Osteoblast (primary cell): Measurements from ENCODE around the gene PARD3B. TPM values are rescaled to one million over a fixed set of nuclear protein-coding genes. Genes with fewer than 3 reads are reported as not detected.

Experiments used
- DNase-seq: peaks from one replicate; pipeline ENCODE4 v3.0.0; 2011; ENCODE audit warnings: low spot score, mixed read lengths; ENCODE audit not compliant: insufficient read length; ENCODE audit errors: missing footprints
- H2AFZ ChIP-seq: 2 replicates; pipeline ENCODE4 v1.6.0; 2011; ENCODE audit warnings: mild to moderate bottlenecking, low read length
- H3K27ac ChIP-seq: 2 replicates; pipeline ENCODE4 v1.5.1; 2011; ENCODE audit warnings: mild to moderate bottlenecking, low read depth, low read length, moderate library complexity
- H3K27me3 ChIP-seq: 2 replicates; pipeline ENCODE4 v1.6.0; 2012; ENCODE audit warnings: mild to moderate bottlenecking, control low read depth, inconsistent platforms, low read length, moderate library complexity; ENCODE audit not compliant: insufficient read depth
- H3K36me3 ChIP-seq: 2 replicates; pipeline ENCODE4 v1.5.1; 2011; ENCODE audit warnings: mild to moderate bottlenecking, low read length, control low read depth, moderate library complexity; ENCODE audit not compliant: insufficient read depth
- H3K4me1 ChIP-seq: 2 replicates; pipeline ENCODE4 v1.5.1; 2011; ENCODE audit warnings: mild to moderate bottlenecking, low read length, control low read depth, moderate library complexity; ENCODE audit not compliant: insufficient read depth
- H3K4me2 ChIP-seq: 2 replicates; pipeline ENCODE4 v1.6.0; 2011; ENCODE audit warnings: mild to moderate bottlenecking, low read length; ENCODE audit not compliant: insufficient read depth
- H3K4me3 ChIP-seq: fragments of 200-600 bp; sonication (generic); 3 replicates; pipeline ENCODE4 v1.5.1; 2012; ENCODE audit warnings: mild to moderate bottlenecking, low read length, inconsistent platforms; ENCODE audit not compliant: insufficient read depth
- H3K79me2 ChIP-seq: 2 replicates; pipeline ENCODE4 v1.6.0; 2012; ENCODE audit warnings: mild to moderate bottlenecking, low read length, control low read depth, inconsistent platforms; ENCODE audit not compliant: insufficient read depth
- H3K9me3 ChIP-seq: 2 replicates; pipeline ENCODE4 v1.5.1; 2011; ENCODE audit warnings: low read depth, low read length, control low read depth
- H4K20me1 ChIP-seq: 2 replicates; pipeline ENCODE4 v1.6.0; 2012; ENCODE audit warnings: mild to moderate bottlenecking, low read length, control low read depth; ENCODE audit not compliant: insufficient read depth
- total RNA-seq: library from RNA; depleted of rRNA; stranded (reverse); fragments of >200 nt; gene quantifications from 2 replicates; pipeline ENCODE4 v1.2.3, GENCODE V29; 2012
- TF ChIP-seq, protein P1 (sequence below): IDR thresholded peaks from 2 replicates; pipeline ENCODE4 v1.5.1; 2011; ENCODE audit warnings: mild to moderate bottlenecking, low read depth, low read length, moderate library complexity; ENCODE audit errors: extremely low read depth

The PARD3B gene
- total RNA-seq, 1 donor = 22.4 TPM

DNA sequence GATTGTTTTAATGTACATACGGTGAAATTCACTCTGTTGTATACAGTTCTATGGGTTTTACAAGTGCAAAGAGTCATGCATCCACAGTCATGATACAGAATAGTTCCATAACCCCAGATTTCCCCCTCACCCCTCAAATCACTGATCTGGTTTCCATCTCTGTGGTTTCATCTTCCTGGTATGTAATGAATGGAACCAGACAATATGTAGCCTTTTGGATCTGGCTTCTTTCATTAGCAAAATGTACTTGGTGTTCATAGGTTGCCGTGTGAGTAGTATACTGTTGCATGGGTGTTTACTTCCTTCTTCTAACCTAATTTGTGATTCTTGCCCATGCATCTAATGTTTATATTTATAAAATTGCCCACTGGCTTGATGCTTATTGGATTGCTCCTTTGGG is 838.3 kb downstream of the PARD3B start:
- no peak overlapping the region for H2AFZ ChIP-seq
- H3K27me3 ChIP-seq = peaks cover 3% of the 10 kb centered on the region
- no peaks in the 10 kb centered on the region for H3K9me3 ChIP-seq
- TF ChIP-seq, protein P1, sequence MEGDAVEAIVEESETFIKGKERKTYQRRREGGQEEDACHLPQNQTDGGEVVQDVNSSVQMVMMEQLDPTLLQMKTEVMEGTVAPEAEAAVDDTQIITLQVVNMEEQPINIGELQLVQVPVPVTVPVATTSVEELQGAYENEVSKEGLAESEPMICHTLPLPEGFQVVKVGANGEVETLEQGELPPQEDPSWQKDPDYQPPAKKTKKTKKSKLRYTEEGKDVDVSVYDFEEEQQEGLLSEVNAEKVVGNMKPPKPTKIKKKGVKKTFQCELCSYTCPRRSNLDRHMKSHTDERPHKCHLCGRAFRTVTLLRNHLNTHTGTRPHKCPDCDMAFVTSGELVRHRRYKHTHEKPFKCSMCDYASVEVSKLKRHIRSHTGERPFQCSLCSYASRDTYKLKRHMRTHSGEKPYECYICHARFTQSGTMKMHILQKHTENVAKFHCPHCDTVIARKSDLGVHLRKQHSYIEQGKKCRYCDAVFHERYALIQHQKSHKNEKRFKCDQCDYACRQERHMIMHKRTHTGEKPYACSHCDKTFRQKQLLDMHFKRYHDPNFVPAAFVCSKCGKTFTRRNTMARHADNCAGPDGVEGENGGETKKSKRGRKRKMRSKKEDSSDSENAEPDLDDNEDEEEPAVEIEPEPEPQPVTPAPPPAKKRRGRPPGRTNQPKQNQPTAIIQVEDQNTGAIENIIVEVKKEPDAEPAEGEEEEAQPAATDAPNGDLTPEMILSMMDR = no peak
- no peaks in the 10 kb centered on the region for H3K79me2 ChIP-seq
- no peaks in the 10 kb centered on the region for H4K20me1 ChIP-seq
- H3K4me1 ChIP-seq = peaks cover 6% of the 10 kb centered on the region
- H3K27ac ChIP-seq = no peak overlapping the region
- H3K4me2 ChIP-seq = no peak overlapping the region
- H3K36me3 ChIP-seq = no peaks in the 10 kb centered on the region
- no peak for DNase-seq
- H3K4me3 ChIP-seq = no peak overlapping the region

- Histone ChIP-seq H3K27me3 (peaks cover 3% of the 10 kb centered on the region), H2AFZ (no peak overlapping the region), H3K4me1 (peaks cover 6% of the 10 kb centered on the region), H3K4me2 (no peak overlapping the region), H4K20me1 (no peaks in the 10 kb centered on the region), H3K27ac (no peak overlapping the region), H3K9me3 (no peaks in the 10 kb centered on the region), H3K79me2 (no peaks in the 10 kb centered on the region), H3K36me3 (no peaks in the 10 kb centered on the region), H3K4me3 (no peak overlapping the region)
- no peak for DNase-seq
- TF ChIP-seq, protein P1 = no peak
Measured at GRCh38 chr2:205386109-205386508, 840.8 kb downstream of the PARD3B start.

GRCh38 chr2:205387350-205388055 is 842.2 kb downstream of the PARD3B start:
- no peak overlapping the region for H3K4me2 ChIP-seq
- no peak overlapping the region for H2AFZ ChIP-seq
- peaks cover 6% of the 10 kb centered on the region for H3K4me1 ChIP-seq
- no peak overlapping the region for H3K4me3 ChIP-seq
- H3K27me3 ChIP-seq = peaks cover 3% of the 10 kb centered on the region
- DNase-seq = no peak
- no peaks in the 10 kb centered on the region for H4K20me1 ChIP-seq
- TF ChIP-seq, protein P1 = no peak
- H3K27ac ChIP-seq = no peak overlapping the region
- H3K9me3 ChIP-seq = no peaks in the 10 kb centered on the region
- H3K79me2 ChIP-seq = no peaks in the 10 kb centered on the region
- H3K36me3 ChIP-seq = no peaks in the 10 kb centered on the region

DNA sequence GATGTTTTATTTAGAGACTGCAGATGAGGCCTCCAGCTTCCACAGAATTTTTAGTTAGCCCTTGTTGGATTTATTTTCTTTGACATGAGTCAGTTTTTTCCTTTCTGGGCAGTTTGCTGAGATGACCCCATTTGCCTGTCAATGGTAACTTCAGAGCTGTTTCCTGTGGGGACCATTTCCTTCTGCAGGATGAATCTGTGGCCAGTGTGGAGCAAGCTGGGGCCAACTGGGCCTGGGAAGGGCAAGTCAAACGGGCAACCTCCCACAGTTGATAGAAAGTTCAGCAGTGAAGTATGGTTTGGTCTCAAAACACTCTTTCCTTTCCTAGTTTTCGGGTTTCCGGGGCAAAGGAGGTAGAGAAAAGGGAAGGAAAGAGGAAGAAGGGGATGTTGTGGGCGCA is 845.6 kb downstream of the PARD3B start:
- H3K79me2 ChIP-seq = no peaks in the 10 kb centered on the region
- no peak for DNase-seq
- no peaks in the 10 kb centered on the region for H3K27me3 ChIP-seq
- H3K4me2 ChIP-seq = no peak overlapping the region
- peaks cover 5% of the 10 kb centered on the region for H3K4me1 ChIP-seq
- no peak overlapping the region for H2AFZ ChIP-seq
- TF ChIP-seq, protein P1 = no peak
- no peak overlapping the region for H3K27ac ChIP-seq
- no peak overlapping the region for H3K4me3 ChIP-seq
- no peaks in the 10 kb centered on the region for H4K20me1 ChIP-seq
- H3K36me3 ChIP-seq = no peaks in the 10 kb centered on the region
- H3K9me3 ChIP-seq = no peaks in the 10 kb centered on the region
